Gastrocnemius medialis (tissue), 4 donors: Measurements from ENCODE around the gene SH3BP2.

Experiments
- POLR2A ChIP-seq, 2 donors: fragments of 450-650 bp; IDR thresholded peaks; one replicate each; pipeline ENCODE4 v1.6.1; 2017; ENCODE audit warnings: antibody characterized with exemption in 2 of 2, mild to moderate bottlenecking in 2 of 2, moderate library complexity in 2 of 2
- TF ChIP-seq, protein P1 (sequence below), 5 experiments: fragments of 450-650 bp in 3 of 5; fragments of 200-600 bp in 2 of 5; sonication (generic) in 2 of 5; IDR thresholded peaks in 4 of 5; conservative IDR thresholded peaks in 1 of 5; 1 replicate in 4 of 5; 2 replicates in 1 of 5; pipeline ENCODE4 v1.5.1; 2016 to 2019; ENCODE audit warnings: antibody characterized with exemption in 5 of 5, mild to moderate bottlenecking in 3 of 5, moderate library complexity in 3 of 5

GRCh38 chr4:2865196-2865780, 72.4 kb downstream of the SH3BP2 start:
- TF ChIP-seq, protein P1, sequence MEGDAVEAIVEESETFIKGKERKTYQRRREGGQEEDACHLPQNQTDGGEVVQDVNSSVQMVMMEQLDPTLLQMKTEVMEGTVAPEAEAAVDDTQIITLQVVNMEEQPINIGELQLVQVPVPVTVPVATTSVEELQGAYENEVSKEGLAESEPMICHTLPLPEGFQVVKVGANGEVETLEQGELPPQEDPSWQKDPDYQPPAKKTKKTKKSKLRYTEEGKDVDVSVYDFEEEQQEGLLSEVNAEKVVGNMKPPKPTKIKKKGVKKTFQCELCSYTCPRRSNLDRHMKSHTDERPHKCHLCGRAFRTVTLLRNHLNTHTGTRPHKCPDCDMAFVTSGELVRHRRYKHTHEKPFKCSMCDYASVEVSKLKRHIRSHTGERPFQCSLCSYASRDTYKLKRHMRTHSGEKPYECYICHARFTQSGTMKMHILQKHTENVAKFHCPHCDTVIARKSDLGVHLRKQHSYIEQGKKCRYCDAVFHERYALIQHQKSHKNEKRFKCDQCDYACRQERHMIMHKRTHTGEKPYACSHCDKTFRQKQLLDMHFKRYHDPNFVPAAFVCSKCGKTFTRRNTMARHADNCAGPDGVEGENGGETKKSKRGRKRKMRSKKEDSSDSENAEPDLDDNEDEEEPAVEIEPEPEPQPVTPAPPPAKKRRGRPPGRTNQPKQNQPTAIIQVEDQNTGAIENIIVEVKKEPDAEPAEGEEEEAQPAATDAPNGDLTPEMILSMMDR (IDR thresholded peaks at IDR 0.05 in 4 of 5, conservative IDR thresholded peaks at IDR 0.05 in 1 of 5): no peak
- no peak for TF ChIP-seq POLR2A (IDR thresholded peaks at IDR 0.05)
